ENCODE results near the gene PPP1R8.
"Not testable (repeated sequence)": the region's sequence is repeated elsewhere in the genome, so short reads cannot be mapped to it uniquely, and the experiment has no call there.

The PPP1R8 gene

GRCh38 chr1:27830621-27831440 is at the start of gene PPP1R8:
TSS of gene PPP1R8 (plus strand) at chr1:27830782. CDS start at chr1:27830836, 54 bp downstream.
- peak; percentile 73 to 76 for DNase-seq (ENCODE audit: low read depth in 2 of 2)

GRCh38 chr1:27782950-27783349 is 47.6 kb upstream of the PPP1R8 start:
- DNase-seq (ENCODE audit: low read depth in 2 of 2) = no peak

- no peak for DNase-seq (ENCODE audit: low read depth in 2 of 2)
These were observed 45.9 kb upstream of the PPP1R8 start for GRCh38 chr1:27784700-27785099.

GRCh38 chr1:27785781-27786455 is 44.7 kb upstream of the PPP1R8 start:
- DNase-seq (ENCODE audit: low read depth in 2 of 2) = no peak

GRCh38 chr1:27787895-27788294 is 42.7 kb upstream of the PPP1R8 start:
- DNase-seq (ENCODE audit: low read depth in 2 of 2) = no peak

- no peak for DNase-seq (ENCODE audit: low read depth in 2 of 2)
These were observed 41.0 kb upstream of the PPP1R8 start for GRCh38 chr1:27789540-27790041.

GRCh38 chr1:27790270-27790669 is 40.3 kb upstream of the PPP1R8 start:
- not testable (repeated sequence) for DNase-seq (ENCODE audit: low read depth in 2 of 2)

GRCh38 chr1:27795601-27796000 is 35.0 kb upstream of the PPP1R8 start:
- DNase-seq (ENCODE audit: low read depth in 2 of 2) = no peak

GRCh38 chr1:27804791-27805190 is 25.8 kb upstream of the PPP1R8 start:
- no peak for DNase-seq (ENCODE audit: low read depth in 2 of 2)

- no peak for DNase-seq (ENCODE audit: low read depth in 2 of 2)
These were observed 23.8 kb upstream of the PPP1R8 start for GRCh38 chr1:27806758-27807157.

- DNase-seq (ENCODE audit: low read depth in 2 of 2) = no peak
These were observed 23.2 kb upstream of the PPP1R8 start for GRCh38 chr1:27807385-27807784.

- DNase-seq (ENCODE audit: low read depth in 2 of 2) = not testable (repeated sequence)
These were observed 22.5 kb upstream of the PPP1R8 start for GRCh38 chr1:27808131-27808530.

GRCh38 chr1:27809883-27810282 is 20.7 kb upstream of the PPP1R8 start:
- DNase-seq (ENCODE audit: low read depth in 2 of 2) = no peak

GRCh38 chr1:27811741-27812500 is 18.7 kb upstream of the PPP1R8 start:
- DNase-seq (ENCODE audit: low read depth in 2 of 2) = no peak

- no peak for DNase-seq (ENCODE audit: low read depth in 2 of 2)
These were observed 13.5 kb upstream of the PPP1R8 start for GRCh38 chr1:27816921-27817630.

- DNase-seq (ENCODE audit: low read depth in 2 of 2) = no peak
These were observed 8.7 kb upstream of the PPP1R8 start for GRCh38 chr1:27821761-27822315.

- DNase-seq (ENCODE audit: low read depth in 2 of 2) = no peak
These were observed 6.8 kb upstream of the PPP1R8 start for GRCh38 chr1:27823784-27824183.

GRCh38 chr1:27824411-27824810 is 6.2 kb upstream of the PPP1R8 start:
- DNase-seq (ENCODE audit: low read depth in 2 of 2) = no peak

- DNase-seq (ENCODE audit: low read depth in 2 of 2) = not testable (repeated sequence)
These were observed 1.1 kb upstream of the PPP1R8 start for GRCh38 chr1:27829339-27829960.

- DNase-seq (ENCODE audit: low read depth in 2 of 2) = no peak
These were observed 1.2 kb downstream of the PPP1R8 start for GRCh38 chr1:27831568-27832410.

Measured in stimulated activated CD8-positive, alpha-beta memory T cell treated with anti-CD3 and anti-CD28 coated beads, Interleukin-2, amount 100 ng/mL, for 1 hour (primary cell).